LoVo (cell line): ENCODE data around the gene DUOX1.
"Not testable (repeated sequence)": the region's sequence is repeated elsewhere in the genome, so short reads cannot be mapped to it uniquely, and the experiment has no call there.

Source experiments
- DNase-seq: peaks from one replicate; pipeline ENCODE4 v3.0.0-alpha.2; 2016; ENCODE audit warnings: low spot score

The DUOX1 gene

GRCh38 chr15:45129651-45130129 is at the start of gene DUOX1, which contains the start of gene DUOXA1:
DUOX1 (plus strand) TSS chr15:45129994; CDS start chr15:45131967, 1,973 bp downstream.
DUOXA1 (minus strand) TSS chr15:45129879; CDS start chr15:45123014, 6,865 bp downstream.
- no peak for DNase-seq

DNA sequence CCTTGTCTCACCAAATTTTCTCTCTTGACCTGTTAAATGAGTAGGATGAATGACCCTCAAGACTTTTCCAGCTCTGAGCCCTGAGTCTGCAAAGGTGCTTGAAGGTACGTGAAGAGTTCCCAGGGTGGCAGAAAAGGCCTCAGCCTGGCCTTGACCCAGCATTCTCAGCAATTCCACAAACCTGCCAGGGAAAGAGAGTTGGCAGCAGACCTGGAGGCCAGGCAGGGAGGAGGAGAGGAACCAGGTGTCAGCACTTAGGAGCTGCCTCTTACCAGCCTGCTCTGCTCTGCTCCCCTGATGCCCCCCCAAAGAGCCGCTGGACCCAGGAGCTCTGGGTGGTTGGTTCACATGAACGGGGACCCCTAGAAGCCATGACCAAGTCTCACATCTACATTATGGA is 49.2 kb upstream of the DUOX1 start:
- DNase-seq: not testable (repeated sequence)

- not testable (repeated sequence) for DNase-seq
Observed at GRCh38 chr15:45082412-45082811, 47.4 kb upstream of the DUOX1 start.

- no peak for DNase-seq
Observed at GRCh38 chr15:45083223-45083622, 46.6 kb upstream of the DUOX1 start.

DNA sequence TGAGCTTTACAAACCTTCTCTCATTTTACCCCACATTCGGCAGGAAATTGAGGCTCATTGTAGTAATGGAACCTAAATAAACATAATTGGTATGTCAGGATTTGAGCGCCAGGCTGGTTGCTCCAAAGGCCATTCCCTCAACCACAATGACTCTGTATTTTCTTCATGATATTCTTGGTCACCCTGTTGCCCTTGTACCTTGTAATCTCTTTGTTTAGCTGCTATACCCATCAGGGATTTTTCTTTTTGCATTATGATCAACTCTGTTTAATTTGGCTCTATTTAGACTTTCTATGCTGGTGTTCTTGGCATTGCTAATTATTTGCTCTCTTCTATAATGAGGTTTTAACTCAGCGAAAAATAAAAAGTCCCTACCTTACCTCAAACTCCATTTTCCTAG is 45.6 kb upstream of the DUOX1 start:
- DNase-seq: no peak

- no peak for DNase-seq
Observed at GRCh38 chr15:45087513-45087912, 42.3 kb upstream of the DUOX1 start.

DNA sequence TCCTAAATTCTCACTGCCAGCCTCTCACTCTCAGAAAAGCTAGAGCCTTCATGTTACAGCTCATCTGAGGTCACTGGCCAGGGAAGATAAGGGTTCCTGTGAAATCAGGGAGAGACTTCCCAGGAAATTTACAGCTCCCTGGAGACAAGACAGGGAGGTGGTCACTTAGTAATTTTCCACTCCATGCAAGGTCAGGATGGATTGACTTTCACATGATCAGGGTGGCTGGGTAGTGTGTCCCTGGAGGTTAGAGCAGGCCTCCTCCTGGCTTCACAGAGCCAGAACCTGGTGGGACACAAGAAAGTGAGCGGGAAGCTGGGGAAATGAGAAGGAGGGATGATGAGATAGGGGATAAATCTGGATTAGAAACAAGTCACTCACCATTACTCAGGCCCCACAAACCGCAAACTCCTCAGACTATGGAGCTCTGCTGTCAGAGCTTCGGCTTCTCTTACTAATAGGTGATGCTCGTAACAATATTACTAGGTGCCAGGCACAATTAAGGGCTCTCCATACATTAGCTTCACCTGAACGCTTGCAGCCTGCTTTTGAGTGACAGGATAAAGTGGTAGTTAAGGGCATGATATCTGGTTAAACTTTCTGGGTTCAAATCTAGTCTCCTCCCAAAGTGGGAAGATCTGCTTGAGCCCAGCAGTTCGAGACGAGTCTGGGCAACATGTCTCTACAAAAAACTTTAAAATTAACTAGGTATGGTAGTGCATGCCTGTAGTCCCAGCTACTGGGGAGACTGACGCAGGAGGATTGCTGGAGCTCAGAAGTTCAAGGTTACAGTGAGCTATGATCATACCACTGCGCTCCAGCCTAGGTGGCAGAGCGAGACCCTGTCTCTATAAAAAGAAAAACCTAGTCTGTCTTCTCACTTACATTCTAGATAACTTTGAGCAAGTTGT is 40.7 kb upstream of the DUOX1 start:
- no peak for DNase-seq

- no peak for DNase-seq
Observed at GRCh38 chr15:45089712-45090373, 40.0 kb upstream of the DUOX1 start.

DNA sequence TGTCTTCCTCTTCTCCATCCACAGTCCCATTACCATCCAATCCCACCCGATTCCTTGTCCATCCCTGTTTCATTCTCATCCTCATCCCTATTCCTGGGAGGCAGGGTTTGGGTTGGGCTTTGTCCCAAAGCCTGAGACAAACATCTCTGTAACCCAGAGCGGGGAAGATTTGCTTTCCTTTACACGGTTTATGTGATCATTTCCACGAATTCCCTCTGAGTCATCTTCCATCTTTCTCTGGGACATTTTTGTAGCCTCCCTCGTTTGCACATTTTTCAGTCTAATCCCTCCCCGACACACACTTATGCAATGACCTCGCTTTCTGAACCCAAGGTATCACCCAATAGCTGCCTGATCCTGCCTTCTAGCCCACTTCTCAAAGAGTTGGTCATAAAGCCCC is 38.6 kb upstream of the DUOX1 start:
- no peak for DNase-seq

GRCh38 chr15:45091576-45091975 is 38.2 kb upstream of the DUOX1 start:
- DNase-seq: no peak

GRCh38 chr15:45093013-45093412 is 36.8 kb upstream of the DUOX1 start:
- DNase-seq: no peak

DNA sequence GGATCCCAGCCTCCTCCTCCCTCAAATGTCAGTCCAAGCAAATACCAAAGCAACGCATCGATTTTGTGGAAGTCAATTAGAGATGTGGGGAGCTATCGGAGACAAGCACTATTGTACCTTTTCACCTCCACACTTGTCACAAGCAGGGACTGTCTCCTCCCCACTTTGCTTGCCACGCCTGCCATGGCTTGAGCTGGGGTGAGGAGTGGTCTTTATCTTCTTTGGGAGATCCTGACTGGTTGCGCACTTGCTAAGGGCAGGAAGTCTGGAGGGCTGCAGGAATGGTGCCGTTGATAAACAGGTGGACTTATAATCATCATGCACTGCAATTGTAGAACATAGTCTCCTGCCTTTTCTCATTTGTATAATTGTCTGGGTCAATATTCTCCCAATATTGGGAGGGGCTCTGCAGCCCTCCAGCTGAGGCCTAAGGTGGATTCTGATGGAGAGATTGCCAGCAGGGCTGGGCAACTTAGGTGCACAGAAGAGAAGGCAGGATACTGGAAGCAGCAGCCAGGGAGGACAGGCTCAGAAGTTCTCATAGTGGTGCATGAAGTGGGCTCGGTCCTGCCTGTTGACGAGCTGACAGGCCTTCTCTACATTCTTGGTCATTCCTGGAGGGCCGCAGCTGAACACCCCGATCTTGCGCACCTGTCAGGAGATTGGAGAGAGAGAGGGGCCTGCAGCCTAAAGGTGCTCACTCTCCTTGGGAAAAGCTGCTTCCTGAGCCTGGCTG is 36.0 kb upstream of the DUOX1 start:
- DNase-seq: no peak

GRCh38 chr15:45094358-45094730 is 35.5 kb upstream of the DUOX1 start:
- DNase-seq: no peak

DNA sequence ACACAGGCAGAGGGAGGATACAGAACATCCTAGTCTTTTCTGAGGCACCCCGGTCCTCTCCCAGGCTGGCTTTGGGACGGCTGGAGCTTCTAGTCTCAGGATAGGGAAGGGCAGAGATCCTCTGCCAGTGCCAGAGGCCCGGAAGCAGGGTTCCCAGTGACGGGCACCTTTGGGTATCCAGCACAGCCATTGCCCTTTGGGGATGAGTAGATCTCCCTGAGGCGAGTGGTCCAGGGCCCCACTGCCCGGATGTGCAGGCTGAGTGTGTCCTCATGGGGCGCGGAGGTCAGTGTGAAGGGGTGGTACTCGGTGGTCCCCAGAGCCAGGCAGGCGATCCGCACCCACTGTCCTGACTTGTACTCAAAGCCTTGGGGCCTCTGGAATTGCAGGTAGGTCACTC is 34.1 kb upstream of the DUOX1 start:
- no peak for DNase-seq

GRCh38 chr15:45097466-45097865 is 32.3 kb upstream of the DUOX1 start:
- DNase-seq: no peak

GRCh38 chr15:45099549-45100165 is 30.1 kb upstream of the DUOX1 start:
- no peak for DNase-seq

- no peak for DNase-seq
Observed at GRCh38 chr15:45100884-45101625, 28.7 kb upstream of the DUOX1 start.

DNA sequence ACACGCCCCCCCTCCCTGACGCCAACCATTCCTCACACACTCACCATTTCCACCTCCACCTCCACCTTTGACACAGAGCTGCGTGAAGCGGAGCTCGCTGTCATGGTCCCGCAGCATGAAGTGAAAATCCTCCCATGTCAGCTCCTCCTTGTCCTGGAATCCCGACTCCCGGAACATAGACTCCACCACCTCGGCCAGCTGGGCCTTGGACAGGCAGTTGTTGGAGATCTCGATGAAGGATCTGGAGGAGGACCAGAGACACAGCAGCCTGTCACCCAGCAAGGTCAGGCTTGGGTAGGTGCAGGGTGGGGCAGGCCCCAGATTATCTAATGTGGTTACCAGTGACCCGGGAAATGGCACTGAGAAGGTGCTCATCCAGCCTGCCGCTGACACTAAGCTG is 28.0 kb upstream of the DUOX1 start:
- no peak for DNase-seq

DNA sequence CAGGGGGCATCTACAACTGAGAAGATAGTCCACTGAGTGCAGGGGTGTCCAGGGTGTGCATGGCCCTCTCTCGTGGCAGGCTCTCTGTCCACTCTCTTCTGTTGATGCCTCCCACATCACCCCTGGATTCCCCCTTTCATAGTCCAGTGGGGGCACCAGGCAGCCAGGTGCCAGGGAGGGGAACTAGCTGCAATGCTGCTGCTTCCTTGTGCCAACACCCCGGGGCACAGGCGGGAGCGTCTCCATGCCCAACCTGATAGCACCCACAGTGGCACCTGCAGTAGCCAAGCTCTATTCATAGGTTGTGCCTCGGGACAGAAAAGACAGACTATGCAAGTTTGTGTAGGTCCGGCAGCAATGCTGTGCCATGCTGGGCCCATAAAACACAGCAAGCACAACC is 27.6 kb upstream of the DUOX1 start:
- DNase-seq: no peak

- DNase-seq: not testable (repeated sequence)
Observed at GRCh38 chr15:45104170-45104569, 25.6 kb upstream of the DUOX1 start.

DNA sequence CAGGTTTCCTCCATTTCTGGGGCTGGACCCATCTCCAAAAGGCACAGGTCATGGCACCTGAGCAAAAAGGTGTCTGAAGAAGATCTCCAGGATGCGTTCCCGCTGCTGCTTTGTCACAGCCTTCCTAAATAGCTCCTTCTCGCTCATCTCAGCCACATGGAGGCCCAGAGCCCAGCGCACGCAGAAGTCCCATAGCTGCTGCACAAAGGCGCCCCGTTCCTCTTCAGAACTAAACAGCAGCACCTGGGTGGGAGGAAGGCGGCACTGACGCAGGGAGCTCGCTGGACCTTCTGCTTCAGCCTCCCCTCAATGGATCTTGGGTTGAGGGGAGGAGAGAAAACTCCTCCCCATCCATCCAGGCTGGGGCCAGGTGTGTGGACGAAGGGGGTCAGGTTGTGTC is 24.2 kb upstream of the DUOX1 start:
- no peak for DNase-seq
